ENCODE results near the gene RASSF5.

Gene RASSF5

GRCh38 chr1:206556047-206556749 lies 48.9 kb downstream of the RASSF5 start:
- H3K4me1 Mint-ChIP-seq, result peaks cover 73% of the 10 kb centered on the region
- H3K27ac Mint-ChIP-seq, result peak overlapping the region; percentile 99
- DNase-seq (ENCODE audit: low spot score in 2 of 2) (peak in 1 of 2 donors; percentile 58), ATAC-seq (peak; percentile 69)
- H3K4me3 Mint-ChIP-seq, result peak overlapping the region; percentile 88
- no peaks in the 10 kb centered on the region for H3K9me3 Mint-ChIP-seq
- H3K36me3 Mint-ChIP-seq, result peaks cover 42% of the 10 kb centered on the region

- H3K4me1 Mint-ChIP-seq, result peaks cover 73% of the 10 kb centered on the region
- ATAC-seq (peak; percentile 79), DNase-seq (ENCODE audit: low spot score in 2 of 2) (peak; percentile 79 to 93)
- H3K9me3 Mint-ChIP-seq, result no peaks in the 10 kb centered on the region
- H3K27ac Mint-ChIP-seq, result peak overlapping the region; percentile 99
- H3K36me3 Mint-ChIP-seq, result peaks cover 50% of the 10 kb centered on the region
- H3K4me3 Mint-ChIP-seq, result peak overlapping the region; percentile 88
These were observed 49.7 kb downstream of the RASSF5 start for GRCh38 chr1:206556750-206557635.

GRCh38 chr1:206557636-206558473 lies 50.5 kb downstream of the RASSF5 start:
- peak in 1 of 2 donors; percentile 65 for DNase-seq (ENCODE audit: low spot score in 2 of 2)
- Mint-ChIP-seq H3K4me1 (peaks cover 73% of the 10 kb centered on the region), H3K4me3 (peak overlapping the region; percentile 88), H3K36me3 (peaks cover 59% of the 10 kb centered on the region), H3K27ac (peak overlapping the region; percentile 99), H3K9me3 (no peaks in the 10 kb centered on the region)
- no peak for ATAC-seq

GRCh38 chr1:206558794-206559671 lies 51.7 kb downstream of the RASSF5 start:
- peaks cover 73% of the 10 kb centered on the region for H3K4me1 Mint-ChIP-seq
- DNase-seq (ENCODE audit: low spot score in 2 of 2) (no peak), ATAC-seq (no peak)
- no peaks in the 10 kb centered on the region for H3K9me3 Mint-ChIP-seq
- peak overlapping the region; percentile 99 for H3K27ac Mint-ChIP-seq
- H3K4me3 Mint-ChIP-seq, result peak overlapping the region; percentile 88
- peaks cover 71% of the 10 kb centered on the region for H3K36me3 Mint-ChIP-seq

GRCh38 chr1:206559672-206559995 lies 52.3 kb downstream of the RASSF5 start:
- Mint-ChIP-seq H3K4me3 (peak overlapping the region; percentile 88), H3K27ac (peak overlapping the region; percentile 99), H3K36me3 (peaks cover 77% of the 10 kb centered on the region), H3K9me3 (no peaks in the 10 kb centered on the region), H3K4me1 (peaks cover 73% of the 10 kb centered on the region)
- ATAC-seq, result no peak
- peak in 1 of 2 donors; percentile 57 for DNase-seq (ENCODE audit: low spot score in 2 of 2)

GRCh38 chr1:206560007-206560716 lies 52.8 kb downstream of the RASSF5 start:
- no peaks in the 10 kb centered on the region for H3K9me3 Mint-ChIP-seq
- peak in 1 of 2 donors; percentile 65 for DNase-seq (ENCODE audit: low spot score in 2 of 2)
- no peak for ATAC-seq
- H3K36me3 Mint-ChIP-seq, result peaks cover 82% of the 10 kb centered on the region
- peak overlapping the region; percentile 99 for H3K27ac Mint-ChIP-seq
- peak overlapping the region; percentile 88 for H3K4me3 Mint-ChIP-seq
- H3K4me1 Mint-ChIP-seq, result peaks cover 73% of the 10 kb centered on the region

GRCh38 chr1:206563367-206564207 lies 56.3 kb downstream of the RASSF5 start:
- Mint-ChIP-seq H3K9me3 (no peaks in the 10 kb centered on the region), H3K4me3 (peak overlapping the region; percentile 88), H3K27ac (peak overlapping the region; percentile 99), H3K36me3 (peaks cover 99% of the 10 kb centered on the region), H3K4me1 (peaks cover 93% of the 10 kb centered on the region)
- no peak for DNase-seq (ENCODE audit: low spot score in 2 of 2)
- peak; percentile 5 for ATAC-seq

GRCh38 chr1:206565995-206566394 lies 58.7 kb downstream of the RASSF5 start:
- H3K4me1 Mint-ChIP-seq, result peaks cover 98% of the 10 kb centered on the region
- H3K27ac Mint-ChIP-seq, result peak overlapping the region; percentile 99
- ATAC-seq, result no peak
- peaks cover 99% of the 10 kb centered on the region for H3K36me3 Mint-ChIP-seq
- H3K9me3 Mint-ChIP-seq, result no peaks in the 10 kb centered on the region
- DNase-seq (ENCODE audit: low spot score in 2 of 2), result no peak
- peak overlapping the region; percentile 88 for H3K4me3 Mint-ChIP-seq

- DNase-seq (ENCODE audit: low spot score in 2 of 2), result no peak
- H3K36me3 Mint-ChIP-seq, result peaks cover 99% of the 10 kb centered on the region
- no peak for ATAC-seq
- H3K9me3 Mint-ChIP-seq, result no peaks in the 10 kb centered on the region
- peak overlapping the region; percentile 99 for H3K27ac Mint-ChIP-seq
- peak overlapping the region; percentile 88 for H3K4me3 Mint-ChIP-seq
- peaks cover 98% of the 10 kb centered on the region for H3K4me1 Mint-ChIP-seq
These were observed 59.7 kb downstream of the RASSF5 start for GRCh38 chr1:206566999-206567398.

GRCh38 chr1:206568256-206568655 lies 60.9 kb downstream of the RASSF5 start:
- Mint-ChIP-seq H3K36me3 (peaks cover 99% of the 10 kb centered on the region), H3K4me1 (peaks cover 98% of the 10 kb centered on the region), H3K4me3 (peak overlapping the region; percentile 88), H3K9me3 (no peaks in the 10 kb centered on the region), H3K27ac (peak overlapping the region; percentile 99)
- ATAC-seq (peak; percentile 92), DNase-seq (ENCODE audit: low spot score in 2 of 2) (peak in 1 of 2 donors; percentile 75)

GRCh38 chr1:206568779-206569352 lies 61.5 kb downstream of the RASSF5 start:
- peak overlapping the region; percentile 99 for H3K27ac Mint-ChIP-seq
- H3K4me1 Mint-ChIP-seq, result peaks cover 98% of the 10 kb centered on the region
- DNase-seq (ENCODE audit: low spot score in 2 of 2) (no peak), ATAC-seq (peak; percentile 33)
- no peaks in the 10 kb centered on the region for H3K9me3 Mint-ChIP-seq
- H3K4me3 Mint-ChIP-seq, result peak overlapping the region; percentile 88
- H3K36me3 Mint-ChIP-seq, result peaks cover 99% of the 10 kb centered on the region

- H3K4me3 Mint-ChIP-seq, result peak overlapping the region; percentile 88
- DNase-seq (ENCODE audit: low spot score in 2 of 2) (no peak), ATAC-seq (no peak)
- peaks cover 99% of the 10 kb centered on the region for H3K36me3 Mint-ChIP-seq
- no peaks in the 10 kb centered on the region for H3K9me3 Mint-ChIP-seq
- H3K4me1 Mint-ChIP-seq, result peaks cover 98% of the 10 kb centered on the region
- H3K27ac Mint-ChIP-seq, result peak overlapping the region; percentile 99
These were observed 62.2 kb downstream of the RASSF5 start for GRCh38 chr1:206569556-206569955.

- Mint-ChIP-seq H3K36me3 (peaks cover 98% of the 10 kb centered on the region), H3K27ac (peak overlapping the region; percentile 99), H3K4me1 (peaks cover 98% of the 10 kb centered on the region), H3K9me3 (no peaks in the 10 kb centered on the region), H3K4me3 (peak overlapping the region; percentile 88)
- no peak for DNase-seq (ENCODE audit: low spot score in 2 of 2)
- no peak for ATAC-seq
These were observed 63.2 kb downstream of the RASSF5 start for GRCh38 chr1:206570529-206570928.
